GM12878 (cell line): ENCODE measurements around the gene GIPC3.

Source experiments
- BRCA1 ChIP-seq: IDR thresholded peaks from 2 replicates; pipeline ENCODE4 v1.6.1; 2011; ENCODE audit warnings: low read depth, low read length, improper control_type of control experiment
- CBFB ChIP-seq: IDR thresholded peaks from 2 replicates; pipeline ENCODE4 v1.6.1; 2016; ENCODE audit warnings: antibody characterized with exemption, low read depth
- CTCF ChIP-seq, 3 experiments: IDR thresholded peaks in 2 of 3; conservative IDR thresholded peaks in 1 of 3; 2 replicates each; pipeline ENCODE4 v1.5.1; 2011; ENCODE audit warnings: low read depth in 3 of 3, low read length in 3 of 3, mild to moderate bottlenecking in 3 of 3, control low read depth in 2 of 3, moderate library complexity in 2 of 3, inconsistent platforms in 1 of 3, mixed read lengths in 1 of 3; ENCODE audit not compliant: control insufficient read depth in 2 of 3, insufficient read depth in 1 of 3; ENCODE audit errors: extremely low read depth in 1 of 3
- DPF2 ChIP-seq: fragments of 450-650 bp; IDR thresholded peaks from 2 replicates; pipeline ENCODE4 v1.6.1; 2017; ENCODE audit warnings: mild to moderate bottlenecking
- EP300 ChIP-seq, 2 experiments: fragments of 150-350 bp in 1 of 2; IDR thresholded peaks; 2 replicates each; pipeline ENCODE4 v1.6.1; 2011 to 2012; ENCODE audit warnings: low read depth in 2 of 2, low read length in 2 of 2, borderline replicate concordance in 1 of 2, improper control_type of control experiment in 1 of 2, inconsistent platforms in 1 of 2; ENCODE audit not compliant: control insufficient read depth in 1 of 2
- JUNB ChIP-seq: IDR thresholded peaks from 2 replicates; pipeline ENCODE4 v1.6.1; 2016; ENCODE audit warnings: antibody characterized with exemption, mild to moderate bottlenecking
- JUND ChIP-seq: IDR thresholded peaks from 2 replicates; pipeline ENCODE4 v1.6.1; 2012; ENCODE audit warnings: low read depth, mild to moderate bottlenecking, low read length, improper control_type of control experiment, moderate library complexity
- MAX ChIP-seq: IDR thresholded peaks from 2 replicates; pipeline ENCODE4 v1.6.1; 2012; ENCODE audit warnings: low read depth, low read length, improper control_type of control experiment
- RAD51 ChIP-seq: fragments of 450-650 bp; IDR thresholded peaks from 2 replicates; pipeline ENCODE4 v1.6.1; 2016; ENCODE audit warnings: moderate library complexity, mild to moderate bottlenecking, inconsistent platforms
- RFX5 ChIP-seq: IDR thresholded peaks from 2 replicates; pipeline ENCODE4 v1.6.1; 2011; ENCODE audit warnings: low read depth, low read length, improper control_type of control experiment
- SUPT20H ChIP-seq: IDR thresholded peaks from 2 replicates; pipeline ENCODE4 v1.6.1; 2011; ENCODE audit warnings: low read depth, mild to moderate bottlenecking, low read length, moderate library complexity, borderline replicate concordance; ENCODE audit not compliant: control insufficient read depth
- TCF12 ChIP-seq: IDR thresholded peaks from 2 replicates; pipeline ENCODE4 v1.6.1; 2011; ENCODE audit warnings: low read depth, mild to moderate bottlenecking, low read length
- USF2 ChIP-seq: IDR thresholded peaks from 2 replicates; pipeline ENCODE4 v1.6.1; 2011; ENCODE audit warnings: low read depth, low read length, improper control_type of control experiment, borderline replicate concordance

GRCh38 chr19:3548606-3549005 is 36.7 kb upstream of the GIPC3 start:
- TF ChIP-seq CTCF (IDR thresholded peaks at IDR 0.05 in 2 of 3, conservative IDR thresholded peaks at IDR 0.05 in 1 of 3; ENCODE audit: control insufficient read depth in 2 of 3, extremely low read depth in 1 of 3, insufficient read depth in 1 of 3, low read depth in 3 of 3, low read length in 3 of 3) (no peak), USF2 (no peak), JUND (no peak), RFX5 (no peak), EP300 (IDR thresholded peaks at IDR 0.05; ENCODE audit: borderline replicate concordance in 1 of 2, control insufficient read depth in 1 of 2, low read depth in 2 of 2, low read length in 2 of 2) (no peak), DPF2 (no peak), MAX (no peak), JUNB (no peak), CBFB (no peak), RAD51 (no peak), SUPT20H (no peak), TCF12 (no peak), BRCA1 (no peak)
